ENCODE results near the gene ARPP19.

The ARPP19 gene

DNA sequence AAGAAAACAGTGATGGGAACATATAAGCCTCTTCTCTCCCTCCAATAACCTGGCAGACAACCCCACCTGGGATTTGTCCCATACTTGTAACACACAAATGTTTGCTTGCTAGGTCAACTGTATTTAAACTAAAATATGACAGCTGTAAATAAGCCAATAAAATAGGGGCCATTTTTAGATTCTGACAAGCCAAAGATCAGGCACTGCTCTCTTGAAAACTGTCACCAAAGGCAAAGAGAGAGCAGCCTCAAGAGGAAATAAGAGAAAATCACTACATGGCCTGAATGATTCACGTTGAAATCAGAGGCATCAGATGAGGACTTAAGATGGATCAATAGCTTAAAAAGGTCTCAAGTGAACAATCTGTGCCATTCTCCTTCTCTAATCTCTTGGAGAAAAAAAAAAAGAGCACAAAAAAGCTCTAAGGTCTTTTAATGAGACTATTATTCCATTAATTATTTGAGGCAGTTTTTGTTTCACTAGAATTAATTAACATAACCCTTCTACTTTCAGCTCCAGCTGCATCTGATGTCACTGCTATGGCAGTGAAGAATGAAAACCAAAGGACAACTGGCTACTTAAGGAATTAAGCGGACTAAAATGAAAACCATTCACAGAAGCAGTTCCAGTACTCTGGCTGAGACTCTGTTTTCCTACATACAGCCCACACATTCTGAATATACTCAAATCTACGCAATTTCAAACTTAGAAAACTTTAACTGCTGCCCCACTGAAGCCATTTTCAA is 59.2 kb downstream of the ARPP19 start:
- DNase-seq: no peak

DNA sequence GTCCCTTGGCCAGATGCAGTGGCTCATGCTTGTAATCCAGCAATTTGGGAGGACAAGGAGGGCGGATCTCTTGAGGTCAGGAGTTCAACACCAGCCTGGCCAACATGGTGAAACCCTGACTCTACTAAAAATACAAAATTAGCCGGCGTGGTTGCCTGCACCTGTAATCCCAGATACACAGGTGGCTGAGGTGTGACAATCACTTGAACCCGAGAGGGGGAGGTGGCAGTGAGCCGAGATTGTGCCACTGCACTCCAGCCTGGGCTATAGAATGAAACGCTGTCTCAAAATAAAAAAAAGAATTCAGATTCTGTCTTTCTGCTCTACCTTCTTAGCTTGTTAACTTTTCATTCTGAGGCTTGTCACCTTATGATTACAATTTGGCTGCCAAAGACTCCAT is 62.3 kb downstream of the ARPP19 start:
- no peak for DNase-seq

DNA sequence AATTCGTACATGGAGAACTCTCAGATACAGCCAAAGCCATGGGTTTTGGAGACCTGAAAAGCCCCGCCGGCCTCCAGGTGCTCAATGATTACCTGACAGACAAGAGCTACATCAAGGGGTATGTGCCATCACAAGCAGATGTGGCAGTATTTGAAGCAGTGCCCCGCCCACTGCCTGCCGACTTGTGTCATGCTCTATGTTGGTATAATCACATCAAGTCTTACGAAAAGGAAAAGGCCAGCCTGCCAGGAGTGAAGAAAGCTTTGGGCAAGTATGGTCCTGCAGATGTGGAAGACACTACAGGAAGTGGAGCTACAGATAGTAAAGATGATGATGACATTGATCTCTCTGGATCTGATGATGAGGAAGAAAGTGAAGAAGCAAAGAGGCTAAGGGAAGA is 63.7 kb downstream of the ARPP19 start:
- DNase-seq: no peak

DNA sequence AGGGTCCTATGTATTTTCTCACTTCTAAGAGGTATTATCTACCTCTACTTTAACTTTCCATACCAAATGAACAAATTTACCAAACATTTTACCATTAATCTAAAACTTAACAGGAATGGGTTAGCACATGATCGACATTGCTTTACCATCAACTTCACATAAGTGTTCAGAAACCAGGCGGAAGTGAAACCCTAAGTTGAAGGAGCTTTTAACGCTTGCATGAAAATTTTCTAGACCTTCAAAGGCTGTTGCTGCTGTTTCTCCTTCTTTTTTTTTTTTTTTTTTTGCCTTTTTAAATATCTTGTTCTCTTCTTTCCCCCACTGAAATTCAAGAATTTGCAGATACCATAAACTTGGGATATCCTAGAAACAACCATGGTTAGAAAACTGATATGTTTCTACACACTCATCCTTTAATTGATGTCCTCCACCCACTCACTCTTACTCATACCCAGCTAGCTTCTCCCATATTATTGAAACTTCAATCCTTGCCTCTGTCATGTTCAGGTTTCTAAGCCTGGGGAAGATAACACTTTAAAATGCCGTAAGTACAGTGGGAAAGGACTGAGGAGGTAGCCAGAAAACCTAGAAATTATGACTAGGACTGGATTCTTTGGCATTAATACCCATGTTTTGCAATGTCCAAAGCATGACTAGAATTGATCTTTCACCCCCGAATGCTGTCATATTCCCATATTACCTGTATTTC is 64.9 kb downstream of the ARPP19 start:
- DNase-seq: no peak

DNA sequence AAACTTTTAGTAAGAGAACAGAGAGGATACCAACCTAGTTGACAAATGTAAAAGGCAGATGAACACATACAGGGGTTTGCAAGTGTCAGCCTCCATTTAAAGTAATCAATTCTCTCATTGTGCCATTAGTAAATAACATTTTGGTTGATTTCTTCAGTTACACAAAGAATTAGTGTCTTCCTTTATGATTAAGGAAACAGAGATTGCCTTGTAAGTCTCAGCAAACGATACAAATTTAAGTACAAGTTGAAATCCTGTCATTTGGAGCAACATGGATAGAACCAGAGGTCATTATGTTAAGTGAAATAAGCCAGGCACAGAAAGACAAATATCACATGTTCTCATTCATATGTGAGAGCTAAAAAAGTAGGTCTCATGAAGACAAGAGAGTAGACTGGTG is 66.2 kb downstream of the ARPP19 start:
- no peak for DNase-seq

DNA sequence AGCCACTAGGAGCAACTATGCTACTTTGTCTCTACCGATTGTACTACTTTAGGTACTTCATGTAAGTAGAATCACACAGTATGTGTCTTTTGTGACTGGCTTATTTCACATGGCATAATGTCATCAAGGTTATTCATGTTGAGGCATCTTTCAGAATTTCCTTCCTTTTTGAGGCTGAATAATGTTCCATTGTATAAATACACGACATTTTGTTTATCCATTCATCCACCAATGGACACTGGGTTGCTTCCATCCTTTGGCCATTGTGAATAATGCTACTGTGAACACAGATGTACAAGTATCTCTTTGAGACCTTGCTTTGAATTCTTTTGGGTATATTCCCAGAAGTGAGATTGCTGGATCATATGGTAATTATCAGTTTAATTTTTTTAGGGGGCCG is 69.3 kb downstream of the ARPP19 start:
- DNase-seq: no peak

DNA sequence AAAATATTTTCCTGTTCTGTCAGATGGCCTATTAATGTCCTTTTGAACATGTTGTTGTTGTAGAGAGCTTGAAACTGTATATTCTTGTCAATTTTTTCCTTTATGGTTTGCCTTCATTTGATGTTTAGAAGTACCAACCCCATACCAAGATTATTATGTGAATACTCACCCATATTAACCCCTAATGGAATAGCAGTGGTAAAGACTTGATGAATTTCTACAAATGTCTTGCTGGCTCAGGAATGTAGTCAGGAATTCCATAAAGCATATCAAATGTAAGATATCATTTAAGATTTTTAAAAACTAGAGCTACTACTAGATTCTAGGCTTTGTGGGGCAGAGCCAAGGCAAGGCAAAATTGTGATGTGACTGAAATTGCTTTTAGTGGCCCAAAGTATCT is 70.1 kb downstream of the ARPP19 start:
- no peak for DNase-seq
